Measurements from ENCODE around the gene ZXDA.

Gene ZXDA

DNA sequence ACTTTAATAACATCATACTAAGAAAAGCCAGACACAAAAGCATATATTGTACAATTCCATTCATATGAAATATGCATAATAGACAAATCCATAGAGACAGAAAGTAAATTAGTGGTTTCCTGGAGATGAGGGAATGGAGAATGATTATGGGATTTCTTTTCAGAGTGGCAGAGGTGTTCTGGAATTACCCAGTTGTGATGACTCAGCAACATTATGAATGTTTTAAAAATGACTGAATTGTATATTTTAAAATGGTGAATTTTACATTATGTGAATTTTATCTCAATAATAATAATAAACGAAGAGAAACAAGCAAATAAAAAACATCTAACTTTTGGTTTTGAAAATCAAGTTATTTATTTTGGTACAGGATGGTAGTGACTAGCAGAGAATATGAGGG is 11.2 kb downstream of the ZXDA start:
- in situ Hi-C loops (cut with MboI; ENCODE audit: low sequenced_read_pairs) = no loop called here

DNA sequence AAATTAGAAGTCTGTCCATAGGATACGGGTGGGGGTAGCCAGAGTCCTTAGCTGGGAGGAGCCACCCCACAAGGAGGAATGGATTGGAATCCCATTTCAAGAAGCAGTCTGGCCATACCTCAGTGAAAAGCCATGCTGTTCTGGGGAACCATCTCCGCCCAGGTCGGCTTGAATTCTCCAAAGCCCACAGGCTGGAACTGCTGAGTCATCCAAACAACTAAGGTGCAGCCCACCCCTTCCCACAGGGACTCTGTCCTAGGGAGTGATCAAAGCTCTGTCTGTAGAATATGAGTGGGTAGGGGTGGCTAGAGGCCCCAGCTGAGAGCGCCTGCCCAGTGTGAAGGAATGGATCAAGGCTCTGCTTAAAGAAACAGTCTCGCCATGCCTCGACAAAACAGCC is 38.8 kb downstream of the ZXDA start:
- in situ Hi-C loops (cut with MboI; ENCODE audit: low sequenced_read_pairs) = no loop called here

Data from HL-60/S4 (cell line).